Stimulated activated naive CD8-positive, alpha-beta T cell treated with anti-CD3 and anti-CD28 coated beads, Interleukin-15, Interleukin-2, amounts not matched to agents 100 U/mL and 50 U/mL, for 24 hours (primary cell): ENCODE results near the gene SP100.

Experiments
- ATAC-seq: fragments of 150-1000 bp; cut with Tn5 transposase; one replicate; pipeline ENCODE4 v1.10.0; 2021
- DNase-seq: peaks from one replicate; pipeline ENCODE4 v3.0.0; 2021

The SP100 gene

GRCh38 chr2:230542751-230543150, 126.8 kb downstream of the SP100 start:
- ATAC-seq (no peak), DNase-seq (no peak)

GRCh38 chr2:230552181-230552580, 136.2 kb downstream of the SP100 start:
- no peak for DNase-seq
- ATAC-seq, result no peak

- ATAC-seq, result no peak
- DNase-seq, result no peak
These were observed 141.1 kb downstream of the SP100 start for GRCh38 chr2:230557065-230557464.

- ATAC-seq (no peak), DNase-seq (no peak)
These were observed 149.1 kb downstream of the SP100 start for GRCh38 chr2:230564805-230565779.

GRCh38 chr2:230569298-230569697, 153.3 kb downstream of the SP100 start:
- ATAC-seq, result no peak
- DNase-seq, result no peak

GRCh38 chr2:230570987-230571386, 155.0 kb downstream of the SP100 start:
- ATAC-seq, result no peak
- DNase-seq, result no peak

GRCh38 chr2:230575642-230576324, 159.8 kb downstream of the SP100 start:
- peak; percentile 99 for ATAC-seq
- DNase-seq, result peak; percentile 68

- ATAC-seq (no peak), DNase-seq (no peak)
These were observed 161.1 kb downstream of the SP100 start for GRCh38 chr2:230577114-230577513.

GRCh38 chr2:230578106-230578505, 162.1 kb downstream of the SP100 start:
- ATAC-seq (no peak), DNase-seq (no peak)

- ATAC-seq (peak; percentile 93), DNase-seq (peak; percentile 24)
These were observed 166.9 kb downstream of the SP100 start for GRCh38 chr2:230582851-230583283.

GRCh38 chr2:230583581-230583980, 167.6 kb downstream of the SP100 start:
- DNase-seq (no peak), ATAC-seq (no peak)

- ATAC-seq, result no peak
- no peak for DNase-seq
These were observed 170.5 kb downstream of the SP100 start for GRCh38 chr2:230586328-230586982.

GRCh38 chr2:230589025-230589424, 173.0 kb downstream of the SP100 start:
- no peak for DNase-seq
- ATAC-seq, result no peak

GRCh38 chr2:230589497-230590015, 173.6 kb downstream of the SP100 start:
- ATAC-seq (peak; percentile 79), DNase-seq (no peak)

- ATAC-seq (no peak), DNase-seq (no peak)
These were observed 174.3 kb downstream of the SP100 start for GRCh38 chr2:230590333-230590732.

GRCh38 chr2:230591850-230592249, 175.8 kb downstream of the SP100 start:
- DNase-seq (no peak), ATAC-seq (no peak)

GRCh38 chr2:230592775-230593174, 176.8 kb downstream of the SP100 start:
- DNase-seq (no peak), ATAC-seq (no peak)
